HEK293 (cell line): ENCODE data around the gene KRT39.

Experiments
- CTCF ChIA-PET: fragments of 350-600 bp; formaldehyde crosslinking; extraction: SDS; loops from one replicate; lab custom pipeline; 2021; ENCODE audit warnings: antibody characterized with exemption; lab: Yijun Ruan, JAX
- POLR2A ChIA-PET: fragments of 300-600 bp; formaldehyde crosslinking; extraction: SDS; loops from one replicate; lab custom pipeline; 2020; ENCODE audit warnings: antibody characterized with exemption, inconsistent platforms; lab: Yijun Ruan, JAX
- H3K27ac ChIP-seq: fragments of 200-500 bp; sonication (Bioruptor generic); 2 replicates; pipeline ENCODE4 v1.5.1; 2014; ENCODE audit warnings: low read depth, low read length, control low read depth, inconsistent platforms; ENCODE audit errors: extremely low read depth
- H3K36me3 ChIP-seq, 2 experiments: fragments of 200-500 bp in 1 of 2; sonication (Bioruptor generic) in 1 of 2; 1 replicate in 1 of 2; 2 replicates in 1 of 2; pipeline ENCODE4 v1.5.1; 2014 to 2017; ENCODE audit warnings: inconsistent platforms in 2 of 2, low read length in 2 of 2; ENCODE audit not compliant: control insufficient read depth in 2 of 2, insufficient read depth in 1 of 2
- H3K4me1 ChIP-seq: fragments of 200-500 bp; sonication (Bioruptor generic); 2 replicates; pipeline ENCODE4 v1.5.1; 2014; ENCODE audit warnings: mild to moderate bottlenecking, low read length, inconsistent platforms; ENCODE audit not compliant: control insufficient read depth, insufficient read depth
- H3K4me3 ChIP-seq: 2 replicates; pipeline ENCODE4 v1.5.1; 2011; ENCODE audit warnings: low read depth, mild to moderate bottlenecking, control low read depth, low read length, moderate library complexity
- H3K9me3 ChIP-seq: fragments of 200-500 bp; sonication (Bioruptor generic); 2 replicates; pipeline ENCODE4 v1.5.1; 2014; ENCODE audit warnings: low read depth, low read length, inconsistent platforms; ENCODE audit not compliant: control insufficient read depth, insufficient read depth
- CTCF ChIP-seq: fragments of 450-650 bp; formaldehyde crosslinking; IDR thresholded peaks from 2 replicates; pipeline ENCODE4 v1.5.1; 2016; ENCODE audit warnings: missing biosample characterization, missing genetic modification characterization
- HOXA7 ChIP-seq: sonication (generic); formaldehyde crosslinking; IDR thresholded peaks from 2 replicates; pipeline ENCODE4 v1.8.1; 2022; ENCODE audit warnings: missing genetic modification reagents, borderline replicate concordance
- TRIM28 ChIP-seq: IDR thresholded peaks from 2 replicates; pipeline ENCODE4 v1.6.1; 2011; ENCODE audit warnings: low read length, control low read depth, borderline replicate concordance
- ZBTB11 ChIP-seq: fragments of 450-650 bp; formaldehyde crosslinking; conservative IDR thresholded peaks from 2 replicates; pipeline ENCODE4 v1.5.1; 2016; ENCODE audit warnings: low read depth, missing biosample characterization, missing genetic modification characterization
- ZFP69B ChIP-seq: fragments of 450-650 bp; formaldehyde crosslinking; IDR thresholded peaks from 2 replicates; pipeline ENCODE4 v1.5.1; 2016; ENCODE audit warnings: missing biosample characterization, missing genetic modification characterization
- ZNF114 ChIP-seq: fragments of 450-650 bp; formaldehyde crosslinking; IDR thresholded peaks from 2 replicates; pipeline ENCODE4 v1.5.0; 2017; ENCODE audit warnings: missing biosample characterization, missing genetic modification characterization
- ZNF138 ChIP-seq: fragments of 450-650 bp; formaldehyde crosslinking; IDR thresholded peaks from 2 replicates; pipeline ENCODE4 v1.5.1; 2016; ENCODE audit warnings: missing biosample characterization, missing genetic modification characterization, borderline replicate concordance
- ZNF157 ChIP-seq: fragments of 450-650 bp; formaldehyde crosslinking; IDR thresholded peaks from 2 replicates; pipeline ENCODE4 v1.5.1; 2016; ENCODE audit warnings: missing biosample characterization, missing genetic modification characterization
- ZNF18 ChIP-seq: fragments of 450-650 bp; formaldehyde crosslinking; IDR thresholded peaks from 2 replicates; pipeline ENCODE4 v1.5.1; 2016; ENCODE audit warnings: missing biosample characterization, missing genetic modification characterization
- ZNF350 ChIP-seq: fragments of 450-650 bp; formaldehyde crosslinking; IDR thresholded peaks from 2 replicates; pipeline ENCODE4 v1.5.0; 2017; ENCODE audit warnings: missing biosample characterization, mild to moderate bottlenecking, missing genetic modification characterization
- ZNF362 ChIP-seq: fragments of 450-650 bp; formaldehyde crosslinking; IDR thresholded peaks from 2 replicates; pipeline ENCODE4 v1.5.1; 2016; ENCODE audit warnings: missing biosample characterization, missing genetic modification characterization
- ZNF433 ChIP-seq: fragments of 450-650 bp; formaldehyde crosslinking; IDR thresholded peaks from 2 replicates; pipeline ENCODE4 v1.5.1; 2016; ENCODE audit warnings: missing biosample characterization, missing genetic modification characterization, low read depth
- ZNF473 ChIP-seq: fragments of 450-650 bp; formaldehyde crosslinking; IDR thresholded peaks from 2 replicates; pipeline ENCODE4 v1.5.1; 2017; ENCODE audit warnings: missing biosample characterization, missing genetic modification characterization
- ZNF596 ChIP-seq: fragments of 450-650 bp; IDR thresholded peaks from 2 replicates; pipeline ENCODE4 v1.5.0; 2018; ENCODE audit warnings: missing biosample characterization, mild to moderate bottlenecking, missing genetic modification characterization, moderate library complexity
- ZNF621 ChIP-seq: fragments of 450-650 bp; formaldehyde crosslinking; IDR thresholded peaks from 2 replicates; pipeline ENCODE4 v1.5.1; 2017; ENCODE audit warnings: missing biosample characterization, missing genetic modification characterization
- ZNF692 ChIP-seq: fragments of 450-650 bp; formaldehyde crosslinking; IDR thresholded peaks from 2 replicates; pipeline ENCODE4 v1.5.1; 2016; ENCODE audit warnings: missing biosample characterization, missing genetic modification characterization
- ZSCAN16 ChIP-seq: fragments of 450-650 bp; formaldehyde crosslinking; IDR thresholded peaks from 2 replicates; pipeline ENCODE4 v1.5.1; 2016; ENCODE audit warnings: missing biosample characterization, missing genetic modification characterization

The KRT39 gene

GRCh38 chr17:40932608-40933007 is 34.1 kb downstream of the KRT39 start (continued):
- no peak for TF ChIP-seq ZBTB11 (tag by site-specific recombination)

- CTCF ChIA-PET, result interaction anchor here (1.0 kb wide), 1 partner anchor 732 kb away, joined by 3 read pairs; no protein-coding TSS in a partner anchor
- Histone ChIP-seq H3K4me3 (no peak overlapping the region), H3K36me3 (no peaks in the 10 kb centered on the region)
- TF ChIP-seq ZFP69B (tag by site-specific recombination), result no peak
- TF ChIP-seq CTCF (tag by site-specific recombination), result no peak
- TF ChIP-seq ZNF692, result no peak
- TF ChIP-seq ZNF350 (tag by site-specific recombination), result no peak
- no peak for TF ChIP-seq ZNF157
- no peak for TF ChIP-seq ZNF596 (tag by site-specific recombination)
- no peak for TF ChIP-seq ZNF433 (tag by site-specific recombination)
- no peak for TF ChIP-seq TRIM28
- no peak for TF ChIP-seq ZSCAN16 (tag by site-specific recombination)
- TF ChIP-seq HOXA7, result no peak
- no peak for TF ChIP-seq ZNF138 (tag by site-specific recombination)
- no peak for TF ChIP-seq ZNF621
- TF ChIP-seq ZNF114 (tag by site-specific recombination), result no peak
- TF ChIP-seq ZNF473 (tag by site-specific recombination), result no peak
- no peak for TF ChIP-seq ZNF362
- no peak for TF ChIP-seq ZNF18 (tag by site-specific recombination)
- TF ChIP-seq, all 188 proteins: peak for 0
- POLR2A ChIA-PET, result no interaction called here
- Histone ChIP-seq H3K4me1 (no peaks in the 10 kb centered on the region), H3K27ac (no peak overlapping the region), H3K9me3 (no peaks in the 10 kb centered on the region)
These were observed 35.4 kb downstream of the KRT39 start for GRCh38 chr17:40931311-40931710.
